Lower leg skin (tissue), 3 donors: ENCODE data around the gene MX2.

ENCODE experiments used
- CTCF ChIP-seq, 3 donors: fragments of 450-650 bp; IDR thresholded peaks; one replicate each; pipeline ENCODE4 v1.5.1; 2016; ENCODE audit warnings: antibody characterized with exemption in 3 of 3, mild to moderate bottlenecking in 3 of 3, moderate library complexity in 2 of 3
- POLR2A ChIP-seq, 2 donors: fragments of 450-650 bp; IDR thresholded peaks; one replicate each; pipeline ENCODE4 v1.6.1; 2016 to 2017; ENCODE audit warnings: antibody characterized with exemption in 2 of 2, mild to moderate bottlenecking in 1 of 2, moderate library complexity in 1 of 2

DNA sequence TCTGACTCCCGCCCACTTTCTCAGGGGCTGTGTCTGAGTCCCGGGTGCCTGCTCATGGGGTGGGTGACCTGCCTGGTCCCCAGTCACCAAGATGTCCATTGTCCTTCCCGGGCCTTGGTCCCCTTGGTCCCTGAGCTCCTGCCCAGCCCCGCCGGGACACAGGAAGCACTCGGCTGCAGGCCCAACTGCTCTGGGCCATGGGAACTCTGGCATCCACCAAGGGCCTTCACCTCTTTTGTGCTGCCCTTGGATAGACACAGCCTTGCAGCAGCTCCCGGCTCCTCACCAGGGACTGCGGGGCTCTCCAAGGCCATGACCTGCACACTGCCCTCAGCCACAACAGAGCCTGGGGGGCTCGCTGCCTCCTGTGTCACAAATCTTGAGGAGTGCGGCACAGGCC lies 42.1 kb downstream of the MX2 start:
- TF ChIP-seq CTCF (IDR thresholded peaks at IDR 0.05) (no peak), POLR2A (IDR thresholded peaks at IDR 0.05) (no peak)
